NB4 (cell line): Measurements from ENCODE around the gene EPHA6.

Source experiments
- CTCF ChIP-seq: IDR thresholded peaks from one replicate; pipeline ENCODE4 v1.5.1; 2012; ENCODE audit warnings: low read depth, low read length
- MAX ChIP-seq: IDR thresholded peaks from 2 replicates; pipeline ENCODE4 v1.6.1; 2011; ENCODE audit warnings: low read depth, low read length
- MYC ChIP-seq: IDR thresholded peaks from 2 replicates; pipeline ENCODE4 v1.6.1; 2011; ENCODE audit warnings: low read depth, low read length
- POLR2A ChIP-seq: IDR thresholded peaks from 2 replicates; pipeline ENCODE4 v1.6.1; 2011; ENCODE audit warnings: mild to moderate bottlenecking; ENCODE audit not compliant: insufficient read length; ENCODE audit errors: extremely low read depth

- TF ChIP-seq CTCF (no peak), POLR2A (no peak), MAX (no peak), MYC (no peak)
These were observed 229.0 kb downstream of the EPHA6 start for GRCh38 chr3:97043411-97043810.
